Astrocyte of the cerebellum (primary cell): Measurements from ENCODE around the gene ANO5.
"Not testable (repeated sequence)": the region's sequence is repeated elsewhere in the genome, so short reads cannot be mapped to it uniquely, and the experiment has no call there.

Experiments
- DNase-seq: peaks from one replicate; pipeline ENCODE4 v3.0.0-alpha.2; 2011; ENCODE audit warnings: low read depth
- H3K4me3 ChIP-seq: 2 replicates; pipeline ENCODE4 v1.5.1; 2011; ENCODE audit warnings: mild to moderate bottlenecking, low read depth, low read length, moderate library complexity
- in situ Hi-C: cut with HindIII; loops from 2 replicates; pipeline ENCODE4 v1.10.0; 2017; ENCODE audit warnings: low sequenced_read_pairs
- TF ChIP-seq, protein P1 (sequence below): IDR thresholded peaks from 2 replicates; pipeline ENCODE4 v1.5.1; 2012; ENCODE audit warnings: low read length, low read depth, moderate library complexity, mild to moderate bottlenecking; ENCODE audit errors: missing control alignments

The ANO5 gene

GRCh38 chr11:22256876-22257275, 64.0 kb downstream of the ANO5 start:
- no peak overlapping the region for H3K4me3 ChIP-seq
- in situ Hi-C loops = no loop called here
- TF ChIP-seq, protein P1, sequence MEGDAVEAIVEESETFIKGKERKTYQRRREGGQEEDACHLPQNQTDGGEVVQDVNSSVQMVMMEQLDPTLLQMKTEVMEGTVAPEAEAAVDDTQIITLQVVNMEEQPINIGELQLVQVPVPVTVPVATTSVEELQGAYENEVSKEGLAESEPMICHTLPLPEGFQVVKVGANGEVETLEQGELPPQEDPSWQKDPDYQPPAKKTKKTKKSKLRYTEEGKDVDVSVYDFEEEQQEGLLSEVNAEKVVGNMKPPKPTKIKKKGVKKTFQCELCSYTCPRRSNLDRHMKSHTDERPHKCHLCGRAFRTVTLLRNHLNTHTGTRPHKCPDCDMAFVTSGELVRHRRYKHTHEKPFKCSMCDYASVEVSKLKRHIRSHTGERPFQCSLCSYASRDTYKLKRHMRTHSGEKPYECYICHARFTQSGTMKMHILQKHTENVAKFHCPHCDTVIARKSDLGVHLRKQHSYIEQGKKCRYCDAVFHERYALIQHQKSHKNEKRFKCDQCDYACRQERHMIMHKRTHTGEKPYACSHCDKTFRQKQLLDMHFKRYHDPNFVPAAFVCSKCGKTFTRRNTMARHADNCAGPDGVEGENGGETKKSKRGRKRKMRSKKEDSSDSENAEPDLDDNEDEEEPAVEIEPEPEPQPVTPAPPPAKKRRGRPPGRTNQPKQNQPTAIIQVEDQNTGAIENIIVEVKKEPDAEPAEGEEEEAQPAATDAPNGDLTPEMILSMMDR = no peak
- DNase-seq = no peak

- DNase-seq = no peak
- TF ChIP-seq, protein P1 = no peak
- no peak overlapping the region for H3K4me3 ChIP-seq
- in situ Hi-C loops = no loop called here
Observed at GRCh38 chr11:22263613-22264012, 70.7 kb downstream of the ANO5 start.

GRCh38 chr11:22268983-22269624, 76.2 kb downstream of the ANO5 start:
- DNase-seq, in situ Hi-C loops, H3K4me3 ChIP-seq: not testable (repeated sequence)

DNA sequence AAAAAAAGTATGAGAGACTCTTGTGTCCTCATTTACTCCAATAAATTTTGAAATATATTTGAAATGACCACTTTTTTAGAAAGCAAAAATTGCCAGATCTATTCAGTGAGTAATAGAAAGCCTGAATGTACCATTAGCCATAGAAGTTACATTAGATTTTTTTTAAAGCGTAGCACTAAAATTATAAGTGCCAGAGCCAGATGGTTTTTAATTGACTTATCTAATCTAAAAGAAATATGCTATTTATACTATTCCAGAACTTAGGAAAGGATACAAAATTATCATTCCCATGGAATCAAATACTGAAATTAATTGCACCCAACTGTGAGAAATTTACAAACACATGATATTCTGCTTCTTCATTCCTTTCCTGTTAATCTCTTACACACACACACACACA, 80.9 kb downstream of the ANO5 start:
- no peak overlapping the region for H3K4me3 ChIP-seq
- no peak for DNase-seq
- in situ Hi-C loops = no loop called here
- TF ChIP-seq, protein P1 = no peak

DNA sequence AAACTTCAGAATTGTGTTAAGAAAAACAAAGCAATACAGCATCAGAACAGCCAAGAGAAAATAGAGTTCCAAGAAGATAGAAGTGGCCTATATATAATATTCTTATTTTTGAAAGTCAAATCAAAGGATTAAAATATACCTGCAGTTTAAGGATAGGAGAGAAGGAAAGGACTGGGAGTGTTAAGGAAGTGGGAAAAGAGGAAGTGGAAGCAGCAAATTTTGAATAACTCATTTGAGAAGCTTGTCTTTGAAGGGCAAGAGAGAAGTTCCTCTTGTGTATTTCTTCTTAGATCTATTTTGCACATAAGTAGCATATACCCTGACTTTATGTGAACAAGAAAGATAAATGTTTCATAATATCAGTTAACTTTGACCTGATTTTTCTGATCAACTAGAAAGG, 82.7 kb downstream of the ANO5 start:
- TF ChIP-seq, protein P1 = no peak
- in situ Hi-C loops = no loop called here
- no peak for DNase-seq
- no peak overlapping the region for H3K4me3 ChIP-seq

DNA sequence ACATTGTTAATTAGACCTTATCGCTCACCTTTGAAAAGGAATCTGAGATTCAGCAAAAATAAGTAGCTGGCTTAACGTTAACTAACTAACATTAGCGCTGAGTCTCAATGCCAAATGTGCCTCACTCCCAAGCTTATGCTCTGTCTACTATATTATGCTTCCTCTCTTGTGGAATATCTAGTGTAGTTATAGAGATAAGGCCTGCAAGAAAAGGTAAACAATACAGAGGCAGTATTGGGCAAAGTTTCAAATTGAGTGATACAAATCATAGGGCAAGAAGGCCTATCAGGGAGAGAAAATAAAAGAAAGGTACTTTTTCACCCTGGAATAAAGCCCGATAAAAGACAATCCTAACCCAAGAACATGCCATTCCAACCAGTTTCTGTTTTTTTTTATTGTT, 83.7 kb downstream of the ANO5 start:
- TF ChIP-seq, protein P1 = no peak
- H3K4me3 ChIP-seq = no peak overlapping the region
- in situ Hi-C loops = no loop called here
- DNase-seq = no peak

- DNase-seq, in situ Hi-C loops, H3K4me3 ChIP-seq: not testable (repeated sequence)
Observed at GRCh38 chr11:22284991-22285390, 92.1 kb downstream of the ANO5 start.

DNA sequence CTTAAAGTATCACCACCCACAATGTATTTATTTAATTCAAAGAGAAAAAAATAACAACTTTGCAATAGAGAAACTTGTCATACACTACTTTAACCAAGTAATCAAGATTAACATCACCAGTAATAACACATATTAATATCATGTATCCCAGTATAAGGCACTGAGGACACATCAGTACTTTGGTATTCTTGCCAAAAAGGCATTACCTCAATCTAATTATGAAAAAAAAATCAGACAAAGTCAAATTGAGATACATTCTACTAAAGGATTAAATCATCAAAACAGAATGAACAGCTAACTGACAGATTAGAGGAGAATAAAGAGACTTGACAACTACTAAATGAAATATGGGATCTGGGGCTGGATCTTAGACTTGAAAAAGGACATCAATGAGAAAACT, 109.5 kb downstream of the ANO5 start:
- no peak for DNase-seq
- H3K4me3 ChIP-seq = no peak overlapping the region
- TF ChIP-seq, protein P1 = no peak
- in situ Hi-C loops = no loop called here
